ENCODE data around the gene PPP1CA. TPM values are rescaled to one million over a fixed set of nuclear protein-coding genes. Genes with fewer than 3 reads are reported as not detected.
A peak's percentile ranks its signal among the peaks of the same experiment; 100 is the strongest.

Gene PPP1CA
- total RNA-seq, 2 experiments from 2014 or later: 261 to 267 TPM

GRCh38 chr11:67415501-67416304 lies 14.0 kb upstream of the PPP1CA start, which contains the start of gene CARNS1:
TSS of gene CARNS1 (plus strand) at chr11:67415678. CDS start at chr11:67416200, 522 bp downstream.
- intact Hi-C loops (cut with micrococcal nuclease): no loop called here
- H3K27ac Mint-ChIP-seq: peak within 1 kb of the TSS; percentile 84
- CTCF ChIA-PET: interaction anchor here (0.6 to 1.2 kb wide), 2 partner anchors 12 to 14 kb away, joined by 3 to 7 read pairs; partner anchors contain the start of genes PPP1CA and TBC1D10C

GRCh38 chr11:67413266-67413849 lies 11.7 kb upstream of the PPP1CA start:
- peak overlapping the region; percentile 6 for H3K27ac Mint-ChIP-seq
- DNase-seq: no peak
- no peaks in the 10 kb centered on the region for H3K9me3 Mint-ChIP-seq
- H3K36me3 Mint-ChIP-seq: peaks cover 10% of the 10 kb centered on the region
- no peaks in the 10 kb centered on the region for H3K27me3 Mint-ChIP-seq
- H3K4me1 Mint-ChIP-seq (ENCODE audit: low read depth): peaks cover 73% of the 10 kb centered on the region
- intact Hi-C loops (cut with micrococcal nuclease): no loop called here
- ChIA-PET POLR2A (interaction anchor here (0.6 to 2.8 kb wide), 6 partner anchors 10 to 71 kb away, joined by 3 to 19 read pairs (median 4); partner anchors contain the start of genes PPP1CA, PTPRCAP and TBC1D10C), CTCF (interaction anchor here (0.6 to 1.4 kb wide), 4 partner anchors 12 to 55 kb away, joined by 3 to 4 read pairs (median 3); partner anchors contain the start of gene PPP1CA)
- H3K4me3 Mint-ChIP-seq: no peak overlapping the region

More at GRCh38 chr11:67415501-67416304, 14.0 kb upstream of the PPP1CA start, which contains the start of gene CARNS1:
- Mint-ChIP-seq H3K27me3 (no peaks in the 10 kb centered on the region), H3K36me3 (no peaks in the 10 kb centered on the region), H3K9me3 (no peaks in the 10 kb centered on the region), H3K4me1 (ENCODE audit: low read depth) (peaks cover 67% of the 10 kb centered on the region), H3K4me3 (peak within 1 kb of the TSS; percentile 66)
- POLR2A ChIA-PET: interaction anchor here (0.9 to 1.9 kb wide), 2 partner anchors 11 to 24 kb away, joined by 3 to 8 read pairs; partner anchors contain the start of gene RAD9A
- DNase-seq: no peak

GRCh38 chr11:67412495-67413179 lies 11.0 kb upstream of the PPP1CA start:
- Mint-ChIP-seq H3K4me1 (ENCODE audit: low read depth) (peaks cover 73% of the 10 kb centered on the region), H3K4me3 (no peak overlapping the region), H3K27ac (peak overlapping the region; percentile 90)

GRCh38 chr11:67411785-67412152 lies 10.1 kb upstream of the PPP1CA start:
- CTCF ChIA-PET: interaction anchor here (1.3 kb wide), 1 partner anchor 11 kb away, joined by 4 read pairs; no protein-coding TSS in a partner anchor
- Mint-ChIP-seq H3K27ac (peak overlapping the region; percentile 90), H3K36me3 (peaks cover 23% of the 10 kb centered on the region), H3K27me3 (no peaks in the 10 kb centered on the region), H3K4me1 (ENCODE audit: low read depth) (peaks cover 75% of the 10 kb centered on the region), H3K9me3 (no peaks in the 10 kb centered on the region), H3K4me3 (no peak overlapping the region)
- POLR2A ChIA-PET: interaction anchor here (1.2 to 2.8 kb wide), 5 partner anchors 9 to 59 kb away, joined by 3 to 19 read pairs (median 6); partner anchors contain the start of genes POLD4, PPP1CA, PTPRCAP and RPS6KB2
- DNase-seq: peak; percentile 49
- intact Hi-C loops (cut with micrococcal nuclease): no loop called here

More at GRCh38 chr11:67412495-67413179, 11.0 kb upstream of the PPP1CA start:
- H3K27me3 Mint-ChIP-seq: no peaks in the 10 kb centered on the region
- no peaks in the 10 kb centered on the region for H3K9me3 Mint-ChIP-seq
- ChIA-PET CTCF (interaction anchor here (1.0 to 1.4 kb wide), 4 partner anchors 11 to 27 kb away, joined by 3 to 4 read pairs (median 4); partner anchors contain the start of gene PPP1CA), POLR2A (interaction anchor here (0.6 to 2.8 kb wide), 7 partner anchors 10 to 72 kb away, joined by 3 to 19 read pairs (median 4); partner anchors contain the start of genes POLD4, PPP1CA, PTPRCAP and RPS6KB2)
- H3K36me3 Mint-ChIP-seq: peaks cover 14% of the 10 kb centered on the region
- intact Hi-C loops (cut with micrococcal nuclease): no loop called here
- no peak for DNase-seq

GRCh38 chr11:67410984-67411784 lies 9.5 kb upstream of the PPP1CA start:
- H3K4me3 Mint-ChIP-seq: no peak overlapping the region
- H3K9me3 Mint-ChIP-seq: no peaks in the 10 kb centered on the region
- H3K4me1 Mint-ChIP-seq (ENCODE audit: low read depth): peaks cover 75% of the 10 kb centered on the region
- ChIA-PET CTCF (interaction anchor here (1.3 kb wide), 1 partner anchor 10 kb away, joined by 4 read pairs; no protein-coding TSS in a partner anchor), POLR2A (interaction anchor here (1.9 to 2.8 kb wide), 2 partner anchors 8 to 9 kb away, joined by 6 to 19 read pairs; partner anchors contain the start of genes PPP1CA and TBC1D10C)
- peaks cover 28% of the 10 kb centered on the region for H3K36me3 Mint-ChIP-seq
- intact Hi-C loops (cut with micrococcal nuclease): no loop called here
- no peak for DNase-seq
- peak overlapping the region; percentile 90 for H3K27ac Mint-ChIP-seq
- no peaks in the 10 kb centered on the region for H3K27me3 Mint-ChIP-seq

- ChIA-PET POLR2A (interaction anchor here (1.9 kb wide), 1 partner anchor 10 kb away, joined by 6 read pairs; no protein-coding TSS in a partner anchor), CTCF (no interaction called here)
- Mint-ChIP-seq H3K27ac (peak overlapping the region; percentile 90), H3K4me1 (ENCODE audit: low read depth) (peaks cover 78% of the 10 kb centered on the region), H3K36me3 (peaks cover 34% of the 10 kb centered on the region), H3K9me3 (no peaks in the 10 kb centered on the region), H3K27me3 (no peaks in the 10 kb centered on the region), H3K4me3 (peak overlapping the region; percentile 71)
- no peak for DNase-seq
- intact Hi-C loops (cut with micrococcal nuclease): no loop called here
Measured at GRCh38 chr11:67410369-67410831, 8.7 kb upstream of the PPP1CA start.

- intact Hi-C loops (cut with micrococcal nuclease): no loop called here
- Mint-ChIP-seq H3K36me3 (peaks cover 39% of the 10 kb centered on the region), H3K4me1 (ENCODE audit: low read depth) (peaks cover 81% of the 10 kb centered on the region), H3K27ac (peak overlapping the region; percentile 90), H3K27me3 (no peaks in the 10 kb centered on the region), H3K9me3 (no peaks in the 10 kb centered on the region), H3K4me3 (peak overlapping the region; percentile 71)
- CTCF ChIA-PET: no interaction called here
- no peak for DNase-seq
- POLR2A ChIA-PET: interaction anchor here (1.4 to 3.5 kb wide), 4 partner anchors 9 to 78 kb away, joined by 3 to 21 read pairs (median 8); no protein-coding TSS in a partner anchor
Measured at GRCh38 chr11:67409781-67410368, 8.2 kb upstream of the PPP1CA start.

- DNase-seq: peak; percentile 86
- no peaks in the 10 kb centered on the region for H3K9me3 Mint-ChIP-seq
- peaks cover 81% of the 10 kb centered on the region for H3K4me1 Mint-ChIP-seq (ENCODE audit: low read depth)
- CTCF ChIA-PET: no interaction called here
- H3K4me3 Mint-ChIP-seq: peak overlapping the region; percentile 87
- intact Hi-C loops (cut with micrococcal nuclease): no loop called here
- H3K27ac Mint-ChIP-seq: peak overlapping the region; percentile 93
- no peaks in the 10 kb centered on the region for H3K27me3 Mint-ChIP-seq
- POLR2A ChIA-PET: interaction anchor here (1.4 to 3.5 kb wide), 5 partner anchors 9 to 79 kb away, joined by 3 to 22 read pairs (median 11); partner anchors contain the start of gene PTPRCAP
- peaks cover 44% of the 10 kb centered on the region for H3K36me3 Mint-ChIP-seq
Measured at GRCh38 chr11:67409261-67409666, 7.6 kb upstream of the PPP1CA start.

GRCh38 chr11:67408437-67409200 lies 7.0 kb upstream of the PPP1CA start:
- Mint-ChIP-seq H3K36me3 (peaks cover 46% of the 10 kb centered on the region), H3K27me3 (no peaks in the 10 kb centered on the region), H3K4me1 (ENCODE audit: low read depth) (peaks cover 81% of the 10 kb centered on the region), H3K4me3 (peak overlapping the region; percentile 87), H3K9me3 (no peaks in the 10 kb centered on the region), H3K27ac (peak overlapping the region; percentile 93)
- peak; percentile 52 for DNase-seq
- POLR2A ChIA-PET: interaction anchor here (1.4 to 3.5 kb wide), 8 partner anchors 10 to 79 kb away, joined by 3 to 22 read pairs (median 6); partner anchors contain the start of genes POLD4, PTPRCAP and TMEM134
- intact Hi-C loops (cut with micrococcal nuclease): no loop called here
- CTCF ChIA-PET: interaction anchor here (0.9 kb wide), 1 partner anchor 30 kb away, joined by 6 read pairs; no protein-coding TSS in a partner anchor

All from activated CD4-positive, alpha-beta memory T cell treated with anti-CD3 and anti-CD28 coated beads for 36 hours (primary cell).